Measurements from ENCODE around the gene RNF43.
A peak's percentile ranks its signal among the peaks of the same experiment; 100 is the strongest.

Gene RNF43

DNA sequence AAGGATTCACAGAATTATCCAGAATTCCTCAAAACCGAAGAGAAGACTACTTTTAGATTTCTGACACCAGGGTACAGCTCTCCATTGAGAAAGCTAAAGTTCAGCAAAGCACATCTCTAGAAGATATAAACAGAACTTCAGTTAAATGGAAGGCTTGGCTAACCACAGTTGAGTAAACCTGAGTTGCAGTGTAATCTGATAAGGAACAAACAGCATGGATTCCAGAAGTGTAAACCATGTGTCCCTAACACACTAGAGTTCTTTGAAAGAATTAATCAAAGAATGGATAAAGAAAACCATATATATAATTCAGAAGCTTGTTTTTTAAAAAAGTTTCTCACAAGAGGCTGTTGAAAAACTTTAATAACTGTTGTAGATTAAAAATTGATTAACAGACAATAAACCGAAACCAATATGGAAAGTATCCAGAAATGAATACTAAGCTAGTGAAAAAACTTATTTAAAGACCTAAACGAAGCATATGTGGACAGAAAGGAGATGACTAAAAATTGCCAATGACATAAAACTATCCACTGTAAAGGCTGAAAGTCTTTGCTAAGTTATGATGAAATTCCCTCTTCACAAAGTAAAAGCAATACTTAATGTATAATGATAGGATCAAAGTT lies 4.3 kb downstream of the RNF43 start:
- Histone ChIP-seq H2AK5ac (ENCODE audit: low read length) (no peak overlapping the region), H3K4me3 (ENCODE audit: low read depth, low read length) (no peak overlapping the region), H2AFZ (ENCODE audit: insufficient read depth, low read length, poor library complexity) (no peak overlapping the region), H3K4ac (ENCODE audit: low read depth, low read length) (no peak overlapping the region), H4K8ac (ENCODE audit: low read depth, low read length) (no peak overlapping the region), H3K23ac (ENCODE audit: low read length) (no peak overlapping the region), H4K12ac (ENCODE audit: low read depth, low read length) (no peak overlapping the region), H2BK12ac (ENCODE audit: low read length) (no peak overlapping the region), H2BK5ac (ENCODE audit: low read depth, low read length, poor library complexity) (no peak overlapping the region), H4K91ac (ENCODE audit: low read depth, low read length) (no peak overlapping the region), H3K27ac (ENCODE audit: low read depth, low read length) (no peak overlapping the region), H3K18ac (ENCODE audit: low read length) (no peak overlapping the region), H3K4me1 (ENCODE audit: control insufficient read depth in 1 of 2, insufficient read depth in 2 of 2, low read length in 2 of 2) (peaks cover 3 to 6% of the 10 kb centered on the region in 2 experiments), H3K36me3 (ENCODE audit: control insufficient read depth in 1 of 2, insufficient read depth in 2 of 2, low read length in 2 of 2) (no peaks in the 10 kb centered on the region), H3K79me2 (ENCODE audit: control insufficient read depth, insufficient read depth, low read length, poor library complexity) (no peaks in the 10 kb centered on the region), H3K27me3 (ENCODE audit: insufficient read depth, low read length) (no peaks in the 10 kb centered on the region), H3K9me3 (ENCODE audit: insufficient read depth, low read depth, low read length) (no peaks in the 10 kb centered on the region), H3K4me2 (ENCODE audit: low read length) (no peak overlapping the region), H3K79me1 (ENCODE audit: low read length) (peaks cover 1% of the 10 kb centered on the region), H3K9ac (ENCODE audit: low read length) (no peak overlapping the region), H3K14ac (ENCODE audit: low read length) (no peak overlapping the region), H2BK120ac (ENCODE audit: insufficient read depth, low read length, poor library complexity) (no peak overlapping the region)
- WGBS (ENCODE audit: extremely low coverage, insufficient coverage, insufficient read length), result no CpG with 5 or more reads among the region's 3 CpGs
- peak in 1 of 2 donors; percentile 74 for DNase-seq

DNA sequence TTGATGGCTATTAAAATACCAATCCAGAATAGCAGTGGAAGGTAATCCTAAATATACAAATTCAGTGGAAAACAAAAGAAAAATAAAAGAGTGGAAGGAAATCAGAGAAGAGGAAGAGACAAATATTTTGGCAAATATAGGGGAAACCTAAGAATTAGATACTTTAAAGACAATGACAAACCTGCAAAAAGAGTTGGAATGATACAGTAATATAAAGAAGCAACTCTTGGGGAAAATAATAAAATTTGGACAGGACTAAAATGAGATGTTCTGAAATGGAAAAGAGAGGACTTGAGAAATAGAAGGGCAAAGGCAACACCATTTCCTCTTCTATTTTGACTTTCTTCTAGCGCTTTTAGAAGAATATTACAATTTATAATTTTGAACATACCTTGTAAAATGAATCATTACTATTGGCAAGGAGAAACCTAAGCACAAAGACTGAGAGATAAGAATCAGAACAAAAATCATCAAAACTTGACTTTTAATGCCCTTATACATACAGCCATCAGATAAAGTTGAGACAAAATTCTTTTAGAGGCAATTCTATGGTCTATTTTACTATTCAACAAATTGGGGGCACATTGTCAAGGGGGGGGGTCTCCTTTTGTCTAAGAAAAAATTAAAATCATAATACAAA lies 5.2 kb downstream of the RNF43 start:
- Histone ChIP-seq H3K36me3 (ENCODE audit: control insufficient read depth in 1 of 2, insufficient read depth in 2 of 2, low read length in 2 of 2) (no peaks in the 10 kb centered on the region), H3K18ac (ENCODE audit: low read length) (no peak overlapping the region), H4K8ac (ENCODE audit: low read depth, low read length) (no peak overlapping the region), H4K91ac (ENCODE audit: low read depth, low read length) (no peak overlapping the region), H3K27ac (ENCODE audit: low read depth, low read length) (no peak overlapping the region), H3K9ac (ENCODE audit: low read length) (no peak overlapping the region), H3K79me2 (ENCODE audit: control insufficient read depth, insufficient read depth, low read length, poor library complexity) (no peaks in the 10 kb centered on the region), H3K4me2 (ENCODE audit: low read length) (no peak overlapping the region), H3K27me3 (ENCODE audit: insufficient read depth, low read length) (no peaks in the 10 kb centered on the region), H2BK5ac (ENCODE audit: low read depth, low read length, poor library complexity) (no peak overlapping the region), H2BK120ac (ENCODE audit: insufficient read depth, low read length, poor library complexity) (no peak overlapping the region), H3K9me3 (ENCODE audit: insufficient read depth, low read depth, low read length) (no peaks in the 10 kb centered on the region), H3K4me1 (ENCODE audit: control insufficient read depth in 1 of 2, insufficient read depth in 2 of 2, low read length in 2 of 2) (peaks cover 3 to 6% of the 10 kb centered on the region in 2 experiments), H4K12ac (ENCODE audit: low read depth, low read length) (no peak overlapping the region), H3K4ac (ENCODE audit: low read depth, low read length) (no peak overlapping the region), H3K23ac (ENCODE audit: low read length) (no peak overlapping the region), H3K14ac (ENCODE audit: low read length) (no peak overlapping the region), H2BK12ac (ENCODE audit: low read length) (no peak overlapping the region), H2AFZ (ENCODE audit: insufficient read depth, low read length, poor library complexity) (no peak overlapping the region), H3K79me1 (ENCODE audit: low read length) (peaks cover 1% of the 10 kb centered on the region), H3K4me3 (ENCODE audit: low read depth, low read length) (no peak overlapping the region), H2AK5ac (ENCODE audit: low read length) (no peak overlapping the region)
- peak in 1 of 2 donors; percentile 74 for DNase-seq
- no CpG with 5 or more reads among the region's 1 CpG for WGBS (ENCODE audit: extremely low coverage, insufficient coverage, insufficient read length)

DNA sequence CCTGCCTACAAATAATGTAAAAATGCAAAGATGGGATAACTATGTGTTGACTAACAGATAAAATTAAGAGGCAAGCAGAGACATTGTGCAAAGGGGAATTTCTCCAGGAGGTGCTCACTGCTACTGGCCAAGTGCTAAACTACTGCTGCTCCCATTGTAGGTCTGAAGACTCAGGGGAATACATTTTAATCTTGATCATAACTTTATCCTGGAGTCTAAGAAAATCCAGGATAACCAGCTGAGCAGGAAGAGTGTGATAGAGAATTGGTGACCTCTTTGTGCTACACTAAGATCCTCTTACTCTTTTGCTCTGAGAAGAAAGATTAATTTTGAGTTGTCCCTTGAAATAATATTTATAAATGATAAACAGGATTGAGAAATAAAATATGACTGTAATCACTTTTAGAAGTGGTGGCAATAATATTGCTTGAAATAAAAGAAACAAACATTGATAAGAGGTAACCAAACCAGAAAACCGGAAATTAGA lies 5.9 kb downstream of the RNF43 start:
- H2AK5ac ChIP-seq (ENCODE audit: low read length), result no peak overlapping the region
- peak overlapping the region; percentile 55 for H3K4ac ChIP-seq (ENCODE audit: low read depth, low read length)
- no peak overlapping the region for H3K9ac ChIP-seq (ENCODE audit: low read length)
- H3K4me1 ChIP-seq (ENCODE audit: control insufficient read depth in 1 of 2, insufficient read depth in 2 of 2, low read length in 2 of 2), result peaks cover 3 to 6% of the 10 kb centered on the region in 2 experiments
- H2BK120ac ChIP-seq (ENCODE audit: insufficient read depth, low read length, poor library complexity), result no peak overlapping the region
- no peak overlapping the region for H4K91ac ChIP-seq (ENCODE audit: low read depth, low read length)
- H2AFZ ChIP-seq (ENCODE audit: insufficient read depth, low read length, poor library complexity), result no peak overlapping the region
- no peak overlapping the region for H4K8ac ChIP-seq (ENCODE audit: low read depth, low read length)
- H2BK12ac ChIP-seq (ENCODE audit: low read length), result no peak overlapping the region
- no peak overlapping the region for H3K4me2 ChIP-seq (ENCODE audit: low read length)
- no peaks in the 10 kb centered on the region for H3K36me3 ChIP-seq (ENCODE audit: control insufficient read depth in 1 of 2, insufficient read depth in 2 of 2, low read length in 2 of 2)
- H4K12ac ChIP-seq (ENCODE audit: low read depth, low read length), result no peak overlapping the region
- no peak overlapping the region for H3K4me3 ChIP-seq (ENCODE audit: low read depth, low read length)
- H3K79me1 ChIP-seq (ENCODE audit: low read length), result no peaks in the 10 kb centered on the region
- H3K79me2 ChIP-seq (ENCODE audit: control insufficient read depth, insufficient read depth, low read length, poor library complexity), result no peaks in the 10 kb centered on the region
- peak; percentile 88 to 96 for DNase-seq
- no CpG with 5 or more reads among the region's 1 CpG for WGBS (ENCODE audit: extremely low coverage, insufficient coverage, insufficient read length)
- no peak overlapping the region for H2BK5ac ChIP-seq (ENCODE audit: low read depth, low read length, poor library complexity)
- H3K27ac ChIP-seq (ENCODE audit: low read depth, low read length), result no peak overlapping the region
- H3K18ac ChIP-seq (ENCODE audit: low read length), result no peak overlapping the region
- H3K27me3 ChIP-seq (ENCODE audit: insufficient read depth, low read length), result no peaks in the 10 kb centered on the region
- no peaks in the 10 kb centered on the region for H3K9me3 ChIP-seq (ENCODE audit: insufficient read depth, low read depth, low read length)
- no peak overlapping the region for H3K14ac ChIP-seq (ENCODE audit: low read length)
- H3K23ac ChIP-seq (ENCODE audit: low read length), result no peak overlapping the region

GRCh38 chr17:58410714-58411407 lies 6.5 kb downstream of the RNF43 start:
- Histone ChIP-seq H3K9ac (ENCODE audit: low read length) (no peak overlapping the region), H4K8ac (ENCODE audit: low read depth, low read length) (no peak overlapping the region), H3K27me3 (ENCODE audit: insufficient read depth, low read length) (no peaks in the 10 kb centered on the region), H3K4me2 (ENCODE audit: low read length) (no peak overlapping the region), H2BK5ac (ENCODE audit: low read depth, low read length, poor library complexity) (no peak overlapping the region), H3K14ac (ENCODE audit: low read length) (no peak overlapping the region), H2AK5ac (ENCODE audit: low read length) (no peak overlapping the region), H3K18ac (ENCODE audit: low read length) (no peak overlapping the region), H3K4ac (ENCODE audit: low read depth, low read length) (no peak overlapping the region), H2BK12ac (ENCODE audit: low read length) (no peak overlapping the region), H3K79me2 (ENCODE audit: control insufficient read depth, insufficient read depth, low read length, poor library complexity) (no peaks in the 10 kb centered on the region), H3K36me3 (ENCODE audit: control insufficient read depth in 1 of 2, insufficient read depth in 2 of 2, low read length in 2 of 2) (no peaks in the 10 kb centered on the region), H3K27ac (ENCODE audit: low read depth, low read length) (no peak overlapping the region), H2AFZ (ENCODE audit: insufficient read depth, low read length, poor library complexity) (no peak overlapping the region), H2BK120ac (ENCODE audit: insufficient read depth, low read length, poor library complexity) (no peak overlapping the region), H3K23ac (ENCODE audit: low read length) (no peak overlapping the region), H4K12ac (ENCODE audit: low read depth, low read length) (no peak overlapping the region), H3K79me1 (ENCODE audit: low read length) (no peaks in the 10 kb centered on the region), H4K91ac (ENCODE audit: low read depth, low read length) (no peak overlapping the region), H3K4me1 (ENCODE audit: control insufficient read depth in 1 of 2, insufficient read depth in 2 of 2, low read length in 2 of 2) (peaks cover 3 to 6% of the 10 kb centered on the region in 2 experiments), H3K4me3 (ENCODE audit: low read depth, low read length) (no peak overlapping the region), H3K9me3 (ENCODE audit: insufficient read depth, low read depth, low read length) (no peaks in the 10 kb centered on the region)
- no peak for DNase-seq

All from trophoblast cell (in vitro differentiated cells and primary cell).